Panc1 (cell line): ENCODE data around the gene CHIC2. TPM values are rescaled to one million over a fixed set of nuclear protein-coding genes. Genes with fewer than 3 reads are reported as not detected.

Experiments used
- ATAC-seq: fragments of 200-7000 bp; cut with Tn5 transposase; 2 replicates; pipeline ENCODE4 v1.9.1; 2020; ENCODE audit warnings: mild to moderate bottlenecking, moderate library complexity
- BruUV-seq: library from RNA; stranded (reverse); fragments of 400-500 nt; replicated peaks from 2 replicates; lab custom pipeline; 2021; lab: Mats Ljungman, UMichigan
- CTCF ChIA-PET: fragments of 300-600 bp; sonication (Branson Sonifier 250); formaldehyde crosslinking; loops from one replicate; lab custom pipeline; 2022; ENCODE audit warnings: antibody characterized with exemption; lab: Charles Lee
- POLR2A ChIA-PET: fragments of 300-600 bp; sonication (Branson Sonifier 250); formaldehyde crosslinking; loops from one replicate; lab custom pipeline; 2022; ENCODE audit warnings: antibody characterized with exemption; lab: Charles Lee
- DNase-seq: peaks from one replicate; pipeline ENCODE4 v3.0.0-alpha.2; 2010; ENCODE audit warnings: low read depth, low spot score
- H3K27ac ChIP-seq: 2 replicates; pipeline ENCODE4 v1.5.1; 2011; ENCODE audit warnings: mild to moderate bottlenecking, low read length, inconsistent platforms
- H3K27me3 ChIP-seq: fragments of 200-500 bp; sonication (Bioruptor generic); 2 replicates; pipeline ENCODE4 v1.6.0; 2014; ENCODE audit warnings: low read length, inconsistent platforms; ENCODE audit not compliant: control insufficient read depth, insufficient read depth
- H3K36me3 ChIP-seq: fragments of 200-500 bp; sonication (Bioruptor generic); 2 replicates; pipeline ENCODE4 v1.5.1; 2014; ENCODE audit warnings: inconsistent platforms, mild to moderate bottlenecking, low read length, moderate library complexity; ENCODE audit not compliant: control insufficient read depth, insufficient read depth
- H3K4me1 ChIP-seq: 2 replicates; pipeline ENCODE4 v1.5.1; 2011; ENCODE audit warnings: inconsistent platforms, mild to moderate bottlenecking, low read length, moderate library complexity; ENCODE audit not compliant: control insufficient read depth, insufficient read depth
- H3K4me3 ChIP-seq, 2 experiments: 2 replicates each; pipeline ENCODE4 v1.5.1; 2011 to 2012; ENCODE audit warnings: low read depth in 2 of 2, low read length in 2 of 2, mild to moderate bottlenecking in 2 of 2, inconsistent platforms in 1 of 2, moderate library complexity in 1 of 2
- H3K9me3 ChIP-seq: fragments of 200-500 bp; sonication (Bioruptor generic); 2 replicates; pipeline ENCODE4 v1.5.1; 2014; ENCODE audit warnings: low read depth, mild to moderate bottlenecking, inconsistent platforms, low read length, moderate library complexity; ENCODE audit not compliant: control insufficient read depth, insufficient read depth
- CTCF ChIP-seq: fragments of 450-650 bp; IDR thresholded peaks from 2 replicates; pipeline ENCODE4 v1.5.1; 2017; ENCODE audit warnings: mild to moderate bottlenecking
- POLR2AphosphoS5 ChIP-seq: IDR thresholded peaks from 2 replicates; pipeline ENCODE4 v1.6.1; 2012; ENCODE audit warnings: mild to moderate bottlenecking, low read depth, low read length, moderate library complexity
- REST ChIP-seq, 2 experiments: IDR thresholded peaks; 2 replicates each; pipeline ENCODE4 v1.6.1; 2011 to 2012; ENCODE audit warnings: low read depth in 2 of 2, control low read depth in 1 of 2, low read length in 1 of 2, mild to moderate bottlenecking in 1 of 2, moderate library complexity in 1 of 2; ENCODE audit not compliant: insufficient read depth in 1 of 2
- TCF7L2 ChIP-seq: IDR thresholded peaks from 2 replicates; pipeline ENCODE4 v1.6.1; 2011; ENCODE audit warnings: mild to moderate bottlenecking, low read depth, low read length, inconsistent platforms
- in situ Hi-C: cut with HindIII; loops from 2 replicates; pipeline ENCODE4 v1.10.0; 2016; ENCODE audit warnings: low sequenced_read_pairs, low pct_unique_long_range_greater_than_20kb
- intact Hi-C: fragments of 100-400 bp; cut with micrococcal nuclease; formaldehyde crosslinking; loops from one replicate; pipeline ENCODE4 v1.10.0; 2022; ENCODE audit not compliant: unreplicated experiment
- total RNA-seq: library from RNA; stranded (reverse); gene quantifications from one replicate; pipeline ENCODE4 v1.2.1, GENCODE V29; 2021; ENCODE audit not compliant: unreplicated experiment

Gene CHIC2
- total RNA-seq, 1 experiment from 2014 or later, result 10.3 TPM

DNA sequence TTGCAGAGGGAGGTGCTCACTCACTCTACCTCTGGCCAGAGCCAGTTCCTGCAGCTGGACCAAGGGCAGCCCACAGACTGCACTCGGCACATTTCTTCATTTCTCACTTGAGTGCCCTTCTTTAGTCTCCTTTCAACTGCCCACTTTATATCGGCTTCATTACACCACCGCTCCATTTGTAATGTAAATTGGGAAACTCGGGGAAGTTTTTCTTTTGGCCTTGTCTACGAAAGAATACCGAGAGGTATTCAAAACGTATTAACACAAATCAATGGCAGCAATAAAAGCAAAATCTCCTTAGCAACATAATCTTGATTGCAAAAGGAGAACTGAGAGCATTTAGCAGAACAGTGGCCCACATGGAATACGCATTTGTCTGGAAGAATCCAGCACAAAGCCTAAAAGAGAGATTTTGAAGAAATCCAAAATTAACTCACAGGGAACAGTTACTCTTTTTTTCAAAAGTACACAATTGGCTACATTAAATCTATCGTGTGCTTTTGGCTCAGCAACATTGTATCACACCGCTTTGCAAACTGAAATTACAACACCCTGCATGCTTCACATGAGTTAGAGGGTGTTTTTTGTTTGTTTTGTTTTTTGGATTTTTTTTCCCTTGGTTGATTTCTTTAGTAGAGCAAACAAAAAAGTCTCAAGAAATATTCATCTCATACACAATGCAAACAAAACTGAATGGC lies 62.6 kb downstream of the CHIC2 start:
- no TSS peak for BruUV-seq
- CTCF ChIA-PET, result no interaction called here
- H3K9me3 ChIP-seq, result no peaks in the 10 kb centered on the region
- H3K4me1 ChIP-seq, result no peaks in the 10 kb centered on the region
- TF ChIP-seq CTCF, result no peak
- TF ChIP-seq REST (IDR thresholded peaks at IDR 0.05; ENCODE audit: insufficient read depth in 1 of 2, low read depth in 2 of 2, low read length in 1 of 2), result no peak
- no peak for TF ChIP-seq POLR2AphosphoS5
- no peak for TF ChIP-seq TCF7L2
- no peak overlapping the region for H3K27ac ChIP-seq
- H3K4me3 ChIP-seq, result no peak overlapping the region
- intact Hi-C loops (no loop called here), in situ Hi-C loops (no loop called here)
- no peaks in the 10 kb centered on the region for H3K27me3 ChIP-seq
- H3K36me3 ChIP-seq, result no peaks in the 10 kb centered on the region
- no peak for DNase-seq
- no peak for ATAC-seq
- POLR2A ChIA-PET, result no interaction called here

DNA sequence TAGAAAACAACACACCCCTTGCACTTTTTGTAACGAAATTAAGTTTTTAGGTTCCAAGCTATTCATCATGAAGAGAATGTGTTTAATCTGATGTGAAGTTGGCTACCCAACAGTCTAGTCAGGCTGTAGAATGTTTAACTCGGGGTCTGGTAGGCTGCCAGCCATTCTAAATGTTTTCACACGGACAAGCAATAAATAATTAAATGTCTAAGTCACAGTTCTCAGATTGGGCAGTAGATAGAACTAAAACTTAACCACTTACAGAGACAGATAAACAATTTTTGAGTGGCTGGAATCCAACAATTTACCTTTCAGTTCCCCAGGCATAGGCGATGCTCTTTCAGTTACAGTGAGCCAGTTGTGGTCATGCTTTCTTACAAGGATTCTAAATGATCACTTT lies 66.5 kb downstream of the CHIC2 start:
- Histone ChIP-seq H3K36me3 (no peaks in the 10 kb centered on the region), H3K27me3 (no peaks in the 10 kb centered on the region), H3K4me3 (no peak overlapping the region), H3K4me1 (no peaks in the 10 kb centered on the region), H3K27ac (no peak overlapping the region), H3K9me3 (no peaks in the 10 kb centered on the region)
- ATAC-seq, result no peak
- in situ Hi-C loops (no loop called here), intact Hi-C loops (no loop called here)
- no peak for TF ChIP-seq REST (IDR thresholded peaks at IDR 0.05; ENCODE audit: insufficient read depth in 1 of 2, low read depth in 2 of 2, low read length in 1 of 2)
- TF ChIP-seq POLR2AphosphoS5, result no peak
- no peak for TF ChIP-seq TCF7L2
- no peak for TF ChIP-seq CTCF
- BruUV-seq, result no TSS peak
- ChIA-PET POLR2A (no interaction called here), CTCF (no interaction called here)
- no peak for DNase-seq
